GM13977 (cell line): ENCODE data around the gene PTMA.
A peak's percentile ranks its signal among the peaks of the same experiment; 100 is the strongest.

Source experiments
- DNase-seq: peaks from one replicate; pipeline ENCODE4 v3.0.0; 2012; ENCODE audit warnings: low spot score
- in situ Hi-C: fragments of 300-500 bp; cut with MboI; formaldehyde crosslinking; loops from one replicate; pipeline ENCODE4 v1.12.0; 2022; ENCODE audit warnings: low sequenced_read_pairs, low pct_unique_long_range_greater_than_20kb, mixed read lengths, inconsistent platforms; ENCODE audit not compliant: unreplicated experiment
- TF ChIP-seq, protein P1 (sequence below): IDR thresholded peaks from 2 replicates; pipeline ENCODE4 v1.5.1; 2012; ENCODE audit warnings: mild to moderate bottlenecking, control low read depth; ENCODE audit not compliant: insufficient read depth; ENCODE audit errors: extremely low read depth, missing control alignments

Gene PTMA

GRCh38 chr2:231677632-231678104, 30.7 kb upstream of the PTMA start:
- DNase-seq = peak; percentile 84
- in situ Hi-C loops = no loop called here
- TF ChIP-seq, protein P1, sequence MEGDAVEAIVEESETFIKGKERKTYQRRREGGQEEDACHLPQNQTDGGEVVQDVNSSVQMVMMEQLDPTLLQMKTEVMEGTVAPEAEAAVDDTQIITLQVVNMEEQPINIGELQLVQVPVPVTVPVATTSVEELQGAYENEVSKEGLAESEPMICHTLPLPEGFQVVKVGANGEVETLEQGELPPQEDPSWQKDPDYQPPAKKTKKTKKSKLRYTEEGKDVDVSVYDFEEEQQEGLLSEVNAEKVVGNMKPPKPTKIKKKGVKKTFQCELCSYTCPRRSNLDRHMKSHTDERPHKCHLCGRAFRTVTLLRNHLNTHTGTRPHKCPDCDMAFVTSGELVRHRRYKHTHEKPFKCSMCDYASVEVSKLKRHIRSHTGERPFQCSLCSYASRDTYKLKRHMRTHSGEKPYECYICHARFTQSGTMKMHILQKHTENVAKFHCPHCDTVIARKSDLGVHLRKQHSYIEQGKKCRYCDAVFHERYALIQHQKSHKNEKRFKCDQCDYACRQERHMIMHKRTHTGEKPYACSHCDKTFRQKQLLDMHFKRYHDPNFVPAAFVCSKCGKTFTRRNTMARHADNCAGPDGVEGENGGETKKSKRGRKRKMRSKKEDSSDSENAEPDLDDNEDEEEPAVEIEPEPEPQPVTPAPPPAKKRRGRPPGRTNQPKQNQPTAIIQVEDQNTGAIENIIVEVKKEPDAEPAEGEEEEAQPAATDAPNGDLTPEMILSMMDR = peak; percentile 93

- TF ChIP-seq, protein P1 = no peak
- in situ Hi-C loops = no loop called here
- DNase-seq = no peak
Measured at GRCh38 chr2:231679908-231680284, 28.4 kb upstream of the PTMA start.

GRCh38 chr2:231680285-231680991, 27.9 kb upstream of the PTMA start:
- TF ChIP-seq, protein P1 = no peak
- no peak for DNase-seq
- in situ Hi-C loops = no loop called here

GRCh38 chr2:231680992-231681852, 27.1 kb upstream of the PTMA start:
- in situ Hi-C loops = no loop called here
- TF ChIP-seq, protein P1 = no peak
- DNase-seq = peak; percentile 98

DNA sequence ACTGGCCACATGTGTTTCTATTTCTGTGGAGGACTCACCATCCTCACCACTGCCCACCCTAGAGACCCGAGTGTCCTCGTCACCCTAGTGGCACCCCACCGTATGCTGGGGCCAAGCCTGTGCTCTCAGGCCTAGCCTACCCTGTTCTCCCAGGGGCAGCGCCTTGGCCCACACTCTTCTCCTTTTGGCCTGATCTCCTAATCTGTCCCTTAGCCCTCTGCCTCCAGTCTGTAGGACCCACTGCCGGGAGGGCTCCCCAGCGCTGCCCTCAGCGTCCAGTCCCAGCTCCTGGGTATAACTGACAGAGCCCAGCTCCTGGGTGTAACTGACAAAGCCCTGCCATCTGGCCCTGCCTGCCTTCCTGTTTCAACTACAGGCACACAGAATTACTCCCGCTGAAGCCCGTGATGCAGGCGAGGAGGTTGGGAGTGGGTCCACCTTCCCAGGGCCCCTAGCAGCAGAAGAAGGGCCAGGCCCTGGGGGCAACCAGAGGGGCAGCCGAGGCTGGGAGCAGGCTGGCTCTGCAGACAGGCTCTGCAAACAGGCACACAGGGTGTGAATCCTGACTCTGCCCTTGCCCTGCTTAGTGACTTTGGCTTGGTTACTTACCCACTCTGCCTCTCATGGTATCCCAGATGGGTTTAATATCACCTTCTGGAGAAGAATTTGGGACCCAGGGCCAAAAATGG, 25.6 kb upstream of the PTMA start:
- no peak for DNase-seq
- TF ChIP-seq, protein P1 = no peak
- in situ Hi-C loops = no loop called here

DNA sequence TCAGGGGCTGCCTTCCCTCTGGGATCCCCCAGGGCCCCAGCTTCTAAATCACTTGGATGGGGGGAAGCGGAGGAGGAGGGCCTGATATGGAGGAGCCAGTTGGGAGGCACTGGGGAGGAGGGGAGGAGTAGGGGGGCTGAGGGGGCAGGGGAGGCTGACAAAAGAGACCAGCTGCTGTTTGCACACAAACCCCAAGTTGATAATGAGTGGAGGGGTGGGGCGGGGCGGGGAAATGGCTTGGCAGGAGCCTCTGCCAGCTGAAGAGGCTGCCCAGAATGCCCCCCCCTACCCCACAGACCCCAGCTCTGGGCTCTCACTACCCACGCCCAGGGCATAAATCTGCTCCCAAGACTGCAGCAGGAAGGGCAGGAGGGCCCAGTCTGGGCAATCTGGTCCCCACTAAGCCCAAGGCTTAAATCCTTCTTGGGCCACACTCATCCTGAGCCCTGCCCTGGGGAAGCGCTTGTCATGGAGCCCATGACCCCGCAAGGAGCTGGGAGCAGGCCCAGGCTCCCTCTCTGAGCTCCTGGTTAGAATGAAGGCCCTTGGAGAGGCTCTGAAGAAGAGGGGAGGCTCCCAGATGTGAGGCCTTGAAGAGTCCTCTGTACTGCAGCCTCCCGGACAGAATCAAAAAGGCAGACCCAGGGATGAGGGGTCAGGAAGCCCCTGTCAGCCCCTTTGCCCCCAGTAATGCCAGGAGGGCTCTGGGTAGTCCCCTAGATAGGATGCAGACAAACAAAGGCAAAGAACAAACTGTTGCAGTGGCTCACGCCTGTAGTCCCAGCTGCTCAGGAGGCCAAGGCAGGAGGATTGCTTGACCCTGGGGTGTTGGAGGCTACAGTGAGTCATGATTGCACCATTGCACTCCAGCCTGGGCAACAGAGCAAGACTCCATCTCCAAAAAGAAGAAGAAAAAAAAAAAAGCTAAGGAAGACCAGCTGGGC, 24.8 kb upstream of the PTMA start:
- DNase-seq = no peak
- in situ Hi-C loops = no loop called here
- TF ChIP-seq, protein P1 = no peak
